Thyroid gland (tissue), 4 donors: ENCODE data around the gene GRK6.

ENCODE experiments used
- POLR2A ChIP-seq, 2 donors: fragments of 450-650 bp; IDR thresholded peaks; one replicate each; pipeline ENCODE4 v1.6.1; 2017; ENCODE audit warnings: antibody characterized with exemption in 2 of 2, mild to moderate bottlenecking in 2 of 2, moderate library complexity in 1 of 2
- TF ChIP-seq, protein P1 (sequence below), 6 experiments: fragments of 200-600 bp in 3 of 6; fragments of 450-650 bp in 3 of 6; sonication (generic) in 3 of 6; IDR thresholded peaks; one replicate each; pipeline ENCODE4 v1.5.1; 2016 to 2019; ENCODE audit warnings: antibody characterized with exemption in 6 of 6, mild to moderate bottlenecking in 2 of 6, inconsistent platforms in 1 of 6, moderate library complexity in 1 of 6

DNA sequence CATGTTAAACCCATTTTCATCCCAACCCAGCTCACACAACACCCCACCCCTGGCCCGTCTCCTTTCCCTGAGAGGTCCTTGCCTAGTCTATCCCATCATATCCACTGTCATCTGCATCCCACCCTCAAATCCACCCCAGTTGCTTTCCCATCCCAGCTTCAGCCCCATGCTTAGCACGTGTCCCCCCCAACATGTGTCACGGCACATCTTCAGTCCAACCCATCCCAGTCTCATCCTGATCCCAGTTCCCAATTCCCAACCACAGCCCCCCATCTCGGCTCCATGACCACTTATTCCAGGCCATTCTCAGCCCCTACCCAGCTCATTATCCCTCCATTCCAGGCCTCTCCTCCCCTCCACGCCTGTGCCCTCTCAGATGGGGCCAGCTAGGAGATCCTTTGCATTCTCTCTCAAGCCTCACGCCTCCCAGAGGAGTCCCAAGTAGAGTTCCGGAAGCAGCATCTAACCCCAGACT lies 47.6 kb downstream of the GRK6 start:
- TF ChIP-seq, protein P1, sequence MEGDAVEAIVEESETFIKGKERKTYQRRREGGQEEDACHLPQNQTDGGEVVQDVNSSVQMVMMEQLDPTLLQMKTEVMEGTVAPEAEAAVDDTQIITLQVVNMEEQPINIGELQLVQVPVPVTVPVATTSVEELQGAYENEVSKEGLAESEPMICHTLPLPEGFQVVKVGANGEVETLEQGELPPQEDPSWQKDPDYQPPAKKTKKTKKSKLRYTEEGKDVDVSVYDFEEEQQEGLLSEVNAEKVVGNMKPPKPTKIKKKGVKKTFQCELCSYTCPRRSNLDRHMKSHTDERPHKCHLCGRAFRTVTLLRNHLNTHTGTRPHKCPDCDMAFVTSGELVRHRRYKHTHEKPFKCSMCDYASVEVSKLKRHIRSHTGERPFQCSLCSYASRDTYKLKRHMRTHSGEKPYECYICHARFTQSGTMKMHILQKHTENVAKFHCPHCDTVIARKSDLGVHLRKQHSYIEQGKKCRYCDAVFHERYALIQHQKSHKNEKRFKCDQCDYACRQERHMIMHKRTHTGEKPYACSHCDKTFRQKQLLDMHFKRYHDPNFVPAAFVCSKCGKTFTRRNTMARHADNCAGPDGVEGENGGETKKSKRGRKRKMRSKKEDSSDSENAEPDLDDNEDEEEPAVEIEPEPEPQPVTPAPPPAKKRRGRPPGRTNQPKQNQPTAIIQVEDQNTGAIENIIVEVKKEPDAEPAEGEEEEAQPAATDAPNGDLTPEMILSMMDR (IDR thresholded peaks at IDR 0.05): no peak
- TF ChIP-seq POLR2A (IDR thresholded peaks at IDR 0.05): no peak
